ENCODE results near the gene RNF175.
"Not testable (repeated sequence)": the region's sequence is repeated elsewhere in the genome, so short reads cannot be mapped to it uniquely, and the experiment has no call there.

Gene RNF175

GRCh38 chr4:153669838-153670237 is 90.0 kb downstream of the RNF175 start:
- no peak for DNase-seq

- no peak for DNase-seq
Observed at GRCh38 chr4:153668647-153669046, 91.2 kb downstream of the RNF175 start.

GRCh38 chr4:153666505-153666904 is 93.3 kb downstream of the RNF175 start:
- not testable (repeated sequence) for DNase-seq

GRCh38 chr4:153663667-153664066 is 96.2 kb downstream of the RNF175 start:
- DNase-seq = no peak

- no peak for DNase-seq
Observed at GRCh38 chr4:153661908-153662307, 97.9 kb downstream of the RNF175 start.

GRCh38 chr4:153661215-153661822 is 98.5 kb downstream of the RNF175 start:
- no peak for DNase-seq
